Spleen (tissue), 7 donors: ENCODE data around the gene CLDN6.

ENCODE experiments used
- CTCF ChIP-seq, 11 experiments: fragments of 200-600 bp in 7 of 11; fragments of 450-650 bp in 4 of 11; sonication (generic) in 4 of 11; IDR thresholded peaks in 8 of 11; conservative IDR thresholded peaks in 3 of 11; 1 replicate in 7 of 11; 2 replicates in 4 of 11; pipeline versions ENCODE4 v1.4.0 to v1.8.0; 2016 to 2021; ENCODE audit warnings: antibody characterized with exemption in 11 of 11, inconsistent platforms in 4 of 11, mild to moderate bottlenecking in 1 of 11
- POLR2A ChIP-seq, 3 donors: fragments of 450-650 bp; IDR thresholded peaks; one replicate each; pipeline ENCODE4 v1.5.1; 2017; ENCODE audit warnings: antibody characterized with exemption in 3 of 3, mild to moderate bottlenecking in 1 of 3
- donor health status: DM: no; HTN: no; CAD: no; lungs with moderate emphysema.
- donor health status: DM: no; HTN: no; CAD: no.
- donor health status: DM: no; HTN: no; CAD: no.

DNA sequence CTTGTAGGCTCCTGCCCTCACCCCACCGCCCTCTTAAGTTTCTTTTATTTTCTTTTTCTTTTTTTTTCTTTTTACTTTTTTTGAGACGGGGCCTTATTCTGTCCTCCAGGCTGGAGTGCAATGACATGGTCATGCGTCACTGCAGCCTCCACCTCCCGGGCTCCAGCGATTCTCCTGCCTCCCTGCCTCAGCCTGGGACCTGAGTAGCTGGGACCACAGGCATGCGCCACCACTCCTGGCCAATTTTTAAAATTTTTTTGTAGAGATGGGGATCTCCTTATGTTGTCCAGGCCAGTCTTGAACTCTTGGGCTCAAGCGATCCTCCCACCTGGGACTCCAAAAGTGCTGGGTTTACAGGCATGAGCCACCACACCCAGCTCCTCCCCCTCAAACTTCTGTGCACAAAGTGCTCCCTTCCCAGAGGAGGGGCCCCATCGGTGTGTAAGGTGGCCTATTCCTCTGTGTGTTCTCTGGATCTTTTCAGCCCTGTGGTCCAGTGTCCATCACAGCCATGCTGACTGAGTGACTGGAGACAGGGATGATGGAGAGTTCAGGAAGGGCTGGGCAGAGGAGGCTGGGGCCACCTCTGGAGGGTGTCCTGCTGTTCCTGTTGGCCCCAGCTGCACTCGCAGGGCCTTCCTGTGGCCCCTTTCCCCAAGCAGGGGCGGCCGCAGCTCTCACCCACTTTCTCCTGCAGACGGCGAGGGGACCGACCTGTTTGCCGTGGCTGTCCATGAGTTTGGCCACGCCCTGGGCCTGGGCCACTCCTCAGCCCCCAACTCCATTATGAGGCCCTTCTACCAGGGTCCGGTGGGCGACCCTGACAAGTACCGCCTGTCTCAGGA lies 38.6 kb upstream of the CLDN6 start:
- no peak for TF ChIP-seq POLR2A (IDR thresholded peaks at IDR 0.05)
- TF ChIP-seq CTCF (IDR thresholded peaks at IDR 0.05 in 8 of 11, conservative IDR thresholded peaks at IDR 0.05 in 3 of 11) = no peak
